Measurements from ENCODE around the gene SH2D3A. TPM values are rescaled to one million over a fixed set of nuclear protein-coding genes. Genes with fewer than 3 reads are reported as not detected.

SH2D3A gene
- total RNA-seq, 1 experiment from 2014 or later: 75.7 TPM

- Histone ChIP-seq H3K36me3 (ENCODE audit: control insufficient read depth in 1 of 2, insufficient read depth in 2 of 2, low read length in 2 of 2) (peaks cover 1 to 3% of the 10 kb centered on the region in 2 experiments), H3K27me3 (ENCODE audit: insufficient read depth, low read length) (no peaks in the 10 kb centered on the region), H3K79me2 (ENCODE audit: insufficient read depth, low read length) (peaks cover 34% of the 10 kb centered on the region), H3K9me3 (ENCODE audit: control insufficient read depth in 1 of 2, insufficient read depth in 1 of 2, low read depth in 1 of 2, low read length in 2 of 2) (no peaks in the 10 kb centered on the region), H3K4me1 (ENCODE audit: control insufficient read depth in 1 of 2, insufficient read depth in 2 of 2, low read length in 2 of 2) (peaks cover 26 to 33% of the 10 kb centered on the region in 2 experiments), H3K9me2 (ENCODE audit: insufficient read depth) (no peaks in the 10 kb centered on the region), H3K27ac (ENCODE audit: low read depth, low read length) (peak overlapping the region; percentile 87), H3K9ac (ENCODE audit: low read length) (peak overlapping the region; percentile 86), H3K4me2 (ENCODE audit: low read length) (peak overlapping the region; percentile 95), H4K20me1 (ENCODE audit: insufficient read depth) (no peaks in the 10 kb centered on the region), H3K4me3 (replicated peaks in 1 of 2; ENCODE audit: low read depth in 1 of 2, low read length in 2 of 2) (peak overlapping the region; percentile 99), H2AFZ (ENCODE audit: low read depth, low read length, poor library complexity, severe bottlenecking) (no peak overlapping the region)
- intact Hi-C loops (cut with micrococcal nuclease): loop anchor here (1.0 to 5.0 kb wide), 2 partner anchors 219 to 364 kb away; partner anchors contain the start of gene ALKBH7
- ChIA-PET RAD21 (ENCODE audit: low non-redundant PET in 1 of 2, low total read pairs in 2 of 2, uncharacterized antibody in 2 of 2, unreplicated experiment in 2 of 2) (interaction anchor here in 1 of 2 experiments (1.2 kb wide), 1 partner anchor 127 kb away, joined by 5 read pairs; no protein-coding TSS in a partner anchor), POLR2A (interaction anchor here (0.7 to 3.1 kb wide), 5 partner anchors 12 to 259 kb away, joined by 3 to 10 read pairs (median 3); partner anchors contain the start of gene SH2D3A), CTCF (interaction anchor here (1.0 to 3.9 kb wide), 3 partner anchors 55 to 219 kb away, joined by 3 to 91 read pairs (median 4); no protein-coding TSS in a partner anchor)
- ATAC-seq: peak; percentile 28
- peak; percentile 81 for DNase-seq (ENCODE audit: low read depth, low spot score)
- TSS peak; percentile 61 for BruUV-seq (replicated peaks)
- no peak for TF ChIP-seq YY1 (IDR thresholded peaks at IDR 0.05; ENCODE audit: extremely low read depth, insufficient replicate concordance, low read depth, low read length)
- no peak for TF ChIP-seq MAX (IDR thresholded peaks at IDR 0.05)
- peak; percentile 39 for TF ChIP-seq POLR2A (IDR thresholded peaks at IDR 0.05; ENCODE audit: borderline replicate concordance, extremely low read depth, insufficient read depth, insufficient read length)
- no peak for TF ChIP-seq REST (IDR thresholded peaks at IDR 0.05; ENCODE audit: low read depth)
- TF ChIP-seq ZNF274 (IDR thresholded peaks at IDR 0.05; ENCODE audit: low read depth, low read length): no peak
- no peak for TF ChIP-seq RAD21 (IDR thresholded peaks at IDR 0.05; ENCODE audit: low read depth)
- no peak for TF ChIP-seq SRF (IDR thresholded peaks at IDR 0.05; ENCODE audit: low read depth)
- no peak for TF ChIP-seq FOSL1 (IDR thresholded peaks at IDR 0.05; ENCODE audit: low read depth)
- peak in 2 of 3 experiments; percentile 58 to 72; a peak in 4 of 6 replicates for TF ChIP-seq CTCF (IDR thresholded peaks at IDR 0.05 in 2 of 3, conservative IDR thresholded peaks at IDR 0.05 in 1 of 3; ENCODE audit: borderline replicate concordance in 1 of 3, insufficient read depth in 1 of 3, low read depth in 2 of 3, low read length in 2 of 3)
- TF ChIP-seq EGR1 (IDR thresholded peaks at IDR 0.05; ENCODE audit: low read depth): no peak
- no peak for TF ChIP-seq EZH2 (IDR thresholded peaks at IDR 0.05)
- no peak for TF ChIP-seq CEBPB (IDR thresholded peaks at IDR 0.05; ENCODE audit: low read depth)
- no peak for TF ChIP-seq SIN3A (IDR thresholded peaks at IDR 0.05; ENCODE audit: low read depth)
- no peak for TF ChIP-seq CBX3 (IDR thresholded peaks at IDR 0.05; ENCODE audit: low read depth)
- no peak for TF ChIP-seq ATF3 (IDR thresholded peaks at IDR 0.05)
- TF ChIP-seq ELF1 (IDR thresholded peaks at IDR 0.05; ENCODE audit: borderline replicate concordance, low read depth): no peak
- TF ChIP-seq EZH2phosphoT487 (IDR thresholded peaks at IDR 0.05; ENCODE audit: borderline replicate concordance): no peak
- no peak for TF ChIP-seq ZFX (IDR thresholded peaks at IDR 0.05)
- peak; percentile 81 for TF ChIP-seq POLR2AphosphoS5 (IDR thresholded peaks at IDR 0.05; ENCODE audit: low read depth, low read length)
These were observed 30.9 kb downstream of the SH2D3A start for GRCh38 chr19:6736169-6736916.

Data from HCT116 (cell line).